Cerebellar cortex (tissue), 1 donor: ENCODE results near the gene ADGRL2.

ENCODE experiments used
- DNase-seq: peaks from one replicate; pipeline ENCODE4 v3.0.0-alpha.2; 2015; ENCODE audit warnings: low spot score

Gene ADGRL2

GRCh38 chr1:81982523-81982922, 181.8 kb downstream of the ADGRL2 start:
- no peak for DNase-seq

GRCh38 chr1:81989524-81989923, 188.8 kb downstream of the ADGRL2 start:
- DNase-seq, result no peak

- DNase-seq, result no peak
Measured at GRCh38 chr1:81990241-81990640, 189.5 kb downstream of the ADGRL2 start.

- DNase-seq, result no peak
Measured at GRCh38 chr1:81998165-81998564, 197.4 kb downstream of the ADGRL2 start.

- no peak for DNase-seq
Measured at GRCh38 chr1:81999364-81999763, 198.6 kb downstream of the ADGRL2 start.

- no peak for DNase-seq
Measured at GRCh38 chr1:82000221-82000620, 199.5 kb downstream of the ADGRL2 start.

- DNase-seq, result no peak
Measured at GRCh38 chr1:82001345-82001744, 200.6 kb downstream of the ADGRL2 start.

GRCh38 chr1:82007804-82008203, 207.1 kb downstream of the ADGRL2 start:
- no peak for DNase-seq

GRCh38 chr1:82013702-82014101, 213.0 kb downstream of the ADGRL2 start:
- DNase-seq, result no peak

GRCh38 chr1:82015444-82015843, 214.7 kb downstream of the ADGRL2 start:
- no peak for DNase-seq

GRCh38 chr1:82018319-82018718, 217.6 kb downstream of the ADGRL2 start:
- DNase-seq, result no peak

GRCh38 chr1:82019508-82019907, 218.8 kb downstream of the ADGRL2 start:
- no peak for DNase-seq

GRCh38 chr1:82030830-82031229, 230.1 kb downstream of the ADGRL2 start:
- DNase-seq, result no peak

- no peak for DNase-seq
Measured at GRCh38 chr1:82032068-82032467, 231.3 kb downstream of the ADGRL2 start.

- no peak for DNase-seq
Measured at GRCh38 chr1:82034812-82035211, 234.1 kb downstream of the ADGRL2 start.
